H9 (cell line): ENCODE measurements around the gene ZCCHC7. TPM values are rescaled to one million over a fixed set of nuclear protein-coding genes. Genes with fewer than 3 reads are reported as not detected.

Experiments used
- DNase-seq: peaks from one replicate; pipeline ENCODE4 v3.0.0-alpha.2; 2017
- H2AFZ ChIP-seq: one replicate; pipeline ENCODE4 v1.6.1; 2013; ENCODE audit warnings: mild to moderate bottlenecking, low read length, control low read depth, moderate library complexity
- H2AK5ac ChIP-seq: 2 replicates; pipeline ENCODE4 v1.6.1; 2013; ENCODE audit warnings: low read length, control low read depth, mixed read lengths; ENCODE audit not compliant: insufficient read length
- H2BK120ac ChIP-seq: one replicate; pipeline ENCODE4 v1.6.1; 2013; ENCODE audit warnings: low read depth, mild to moderate bottlenecking, low read length, control low read depth, inconsistent platforms; ENCODE audit not compliant: poor library complexity, severe bottlenecking
- H2BK12ac ChIP-seq: 2 replicates; pipeline ENCODE4 v1.6.1; 2013; ENCODE audit warnings: low read length, control low read depth, mixed read lengths, low read depth; ENCODE audit not compliant: insufficient read length
- H2BK15ac ChIP-seq: 2 replicates; pipeline ENCODE4 v1.6.1; 2013; ENCODE audit warnings: low read depth, low read length, control low read depth
- H2BK20ac ChIP-seq: one replicate; pipeline ENCODE4 v1.6.1; 2013; ENCODE audit warnings: low read depth, mild to moderate bottlenecking, low read length, control low read depth, inconsistent platforms; ENCODE audit not compliant: poor library complexity, severe bottlenecking
- H2BK5ac ChIP-seq: 2 replicates; pipeline ENCODE4 v1.6.1; 2013; ENCODE audit warnings: low read length, control low read depth, mixed read lengths; ENCODE audit not compliant: insufficient read length
- H3K14ac ChIP-seq: 2 replicates; pipeline ENCODE4 v1.6.1; 2013; ENCODE audit warnings: low read length, control low read depth; ENCODE audit not compliant: insufficient read depth
- H3K18ac ChIP-seq: 2 replicates; pipeline ENCODE4 v1.6.1; 2013; ENCODE audit warnings: low read depth, mild to moderate bottlenecking, mixed read lengths, low read length, control low read depth; ENCODE audit not compliant: insufficient read length
- H3K23ac ChIP-seq: 2 replicates; pipeline ENCODE4 v1.6.1; 2013; ENCODE audit warnings: low read length, control low read depth, mixed read lengths, low read depth; ENCODE audit not compliant: insufficient read length
- H3K23me2 ChIP-seq: 2 replicates; pipeline ENCODE4 v1.6.1; 2013; ENCODE audit warnings: low read depth, mild to moderate bottlenecking, mixed read lengths, low read length, control low read depth; ENCODE audit not compliant: insufficient read length, poor library complexity, severe bottlenecking
- H3K27ac ChIP-seq: 2 replicates; pipeline ENCODE4 v1.5.1; 2013; ENCODE audit warnings: low read length, control low read depth, mixed read lengths, low read depth; ENCODE audit not compliant: insufficient read length
- H3K27me3 ChIP-seq: 2 replicates; pipeline ENCODE4 v1.6.1; 2013; ENCODE audit warnings: low read length, control low read depth, inconsistent platforms; ENCODE audit not compliant: insufficient read depth
- H3K4ac ChIP-seq: 2 replicates; pipeline ENCODE4 v1.6.1; 2013; ENCODE audit warnings: low read depth, mild to moderate bottlenecking, control low read depth, inconsistent platforms, low read length, moderate library complexity
- H3K4me1 ChIP-seq: 2 replicates; pipeline ENCODE4 v1.6.1; 2013; ENCODE audit warnings: low read length, control low read depth, inconsistent platforms; ENCODE audit not compliant: insufficient read depth
- H3K4me2 ChIP-seq: 2 replicates; pipeline ENCODE4 v1.6.1; 2013; ENCODE audit warnings: low read length, control low read depth, mixed read lengths; ENCODE audit not compliant: insufficient read length, insufficient read depth
- H3K56ac ChIP-seq: 2 replicates; pipeline ENCODE4 v1.6.1; 2013; ENCODE audit warnings: low read depth, mild to moderate bottlenecking, mixed read lengths, low read length, control low read depth; ENCODE audit not compliant: insufficient read length
- H3K79me1 ChIP-seq: 2 replicates; pipeline ENCODE4 v1.6.1; 2013; ENCODE audit warnings: low read depth, mild to moderate bottlenecking, moderate library complexity, low read length, control low read depth, inconsistent platforms; ENCODE audit not compliant: insufficient read depth, poor library complexity, severe bottlenecking
- H3K79me2 ChIP-seq: 2 replicates; pipeline ENCODE4 v1.6.1; 2013; ENCODE audit warnings: low read length, control low read depth, inconsistent platforms; ENCODE audit not compliant: insufficient read depth
- H3K9ac ChIP-seq: 2 replicates; pipeline ENCODE4 v1.6.1; 2013; ENCODE audit warnings: low read length, control low read depth, mixed read lengths; ENCODE audit not compliant: insufficient read length; ENCODE audit errors: extremely low read depth
- H3K9me3 ChIP-seq: one replicate; pipeline ENCODE4 v1.6.1; 2013; ENCODE audit warnings: low read depth, low read length, inconsistent platforms; ENCODE audit not compliant: control insufficient read depth
- H3T11ph ChIP-seq: one replicate; pipeline ENCODE4 v1.6.1; 2013; ENCODE audit warnings: mild to moderate bottlenecking, low read length, control low read depth, inconsistent platforms
- H4K20me1 ChIP-seq: one replicate; pipeline ENCODE4 v1.6.1; 2013; ENCODE audit not compliant: control insufficient read depth, insufficient read length, insufficient read depth
- H4K5ac ChIP-seq: 2 replicates; pipeline ENCODE4 v1.6.1; 2013; ENCODE audit warnings: low read depth, mild to moderate bottlenecking, mixed read lengths, low read length, control low read depth; ENCODE audit not compliant: insufficient read length
- H4K8ac ChIP-seq: replicated peaks from 2 replicates; pipeline ENCODE4 v1.6.1; 2013; ENCODE audit warnings: low read length, control low read depth, mixed read lengths, low read depth; ENCODE audit not compliant: insufficient read length
- H4K91ac ChIP-seq: 2 replicates; pipeline ENCODE4 v1.6.1; 2013; ENCODE audit warnings: low read depth, mild to moderate bottlenecking, moderate library complexity, mixed read lengths, low read length, control low read depth; ENCODE audit not compliant: insufficient read length
- H3K27ac Mint-ChIP-seq, 3 experiments: 2 replicates in 2 of 3; 3 replicates in 1 of 3; pipeline ENCODE4 v1.8.0; 2020 to 2021; ENCODE audit warnings: mixed read lengths in 3 of 3, mild to moderate bottlenecking in 1 of 3, moderate library complexity in 1 of 3
- H3K27me3 Mint-ChIP-seq: 2 replicates; pipeline ENCODE4 v1.8.0; 2021; ENCODE audit warnings: low read depth, mild to moderate bottlenecking, moderate library complexity, mixed read lengths
- H3K36me3 Mint-ChIP-seq, 3 experiments: 2 replicates in 2 of 3; 3 replicates in 1 of 3; pipeline ENCODE4 v1.8.0; 2020 to 2021; ENCODE audit warnings: low read depth in 3 of 3, mixed read lengths in 3 of 3; ENCODE audit not compliant: insufficient read depth in 1 of 3
- H3K4me1 Mint-ChIP-seq, 2 experiments: 2 replicates each; pipeline ENCODE4 v1.8.0; 2020; ENCODE audit warnings: mixed read lengths in 2 of 2
- H3K4me3 Mint-ChIP-seq, 2 experiments: 2 replicates in 1 of 2; 3 replicates in 1 of 2; pipeline ENCODE4 v1.8.0; 2020 to 2021; ENCODE audit warnings: mild to moderate bottlenecking in 2 of 2, mixed read lengths in 2 of 2, moderate library complexity in 1 of 2
- H3K9me3 Mint-ChIP-seq, 2 experiments: 2 replicates in 1 of 2; 3 replicates in 1 of 2; pipeline ENCODE4 v1.8.0; 2020; ENCODE audit warnings: mild to moderate bottlenecking in 2 of 2, mixed read lengths in 2 of 2, moderate library complexity in 1 of 2
- CTCF ChIP-seq: fragments of 200-600 bp; sonication (generic); conservative IDR thresholded peaks from 3 replicates; pipeline ENCODE4 v1.8.0; 2021; ENCODE audit warnings: antibody characterized with exemption, mild to moderate bottlenecking
- WGBS: extraction: QIAGEN DNeasy Blood & Tissue Kit; methylation state at CpG from one replicate; pipeline ENCODE4 v1.1.7; 2013; ENCODE audit warnings: missing lambda C conversion rate, low lambda C conversion rate, mixed read lengths; ENCODE audit not compliant: insufficient read length; ENCODE audit errors: extremely low coverage; 5-methylcytosine and 5-hydroxymethylcytosine counted together
- total RNA-seq: library from RNA; stranded (reverse); gene quantifications from 2 replicates; pipeline ENCODE4 v1.2.1, GENCODE V29; 2021

The ZCCHC7 gene
- total RNA-seq, 1 experiment from 2014 or later, result 20.3 TPM

- Histone ChIP-seq H3K79me1 (no peaks in the 10 kb centered on the region), H2AFZ (no peak overlapping the region), H3K56ac (no peak overlapping the region), H4K91ac (no peak overlapping the region), H3K4me2 (no peak overlapping the region), H2AK5ac (no peak overlapping the region), H3K23ac (no peak overlapping the region), H3K4ac (no peak overlapping the region), H2BK15ac (no peak overlapping the region), H3K27ac (no peak overlapping the region), H3K9me3 (no peaks in the 10 kb centered on the region), H3K79me2 (no peaks in the 10 kb centered on the region), H3T11ph (no peak overlapping the region), H3K18ac (no peak overlapping the region), H4K8ac (no peak overlapping the region), H3K14ac (no peak overlapping the region), H3K27me3 (no peaks in the 10 kb centered on the region), H4K5ac (no peak overlapping the region), H4K20me1 (no peaks in the 10 kb centered on the region), H2BK120ac (no peak overlapping the region), H3K9ac (no peak overlapping the region), H3K23me2 (no peaks in the 10 kb centered on the region), H3K4me1 (no peaks in the 10 kb centered on the region), H2BK20ac (no peak overlapping the region), H2BK12ac (no peak overlapping the region), H2BK5ac (no peak overlapping the region)
- WGBS, result no CpG with 5 or more reads among the region's 4 CpGs
- Mint-ChIP-seq H3K36me3 (no peaks in the 10 kb centered on the region; a peak in 2 of 7 replicates), H3K4me3 (no peak overlapping the region), H3K9me3 (no peaks in the 10 kb centered on the region), H3K4me1 (peaks cover 3% of the 10 kb centered on the region in 2 experiments; a peak in 1 of 4 replicates), H3K27ac (no peak overlapping the region), H3K27me3 (no peaks in the 10 kb centered on the region)
- no peak for DNase-seq
- TF ChIP-seq CTCF, result no peak
Observed at GRCh38 chr9:37172557-37172956, 52.2 kb downstream of the ZCCHC7 start.
